Posterior cingulate gyrus (tissue), 11 donors: ENCODE data around the gene CIAPIN1.

Experiments
- DNase-seq, 10 donors: peaks; one replicate each; pipeline versions ENCODE4 v3.0.0 to v3.0.0-alpha.2; 2020 to 2021; ENCODE audit warnings: mixed read lengths in 3 of 10
- intact Hi-C: fragments of 100-400 bp; cut with DNase I; formaldehyde crosslinking; loops from one replicate; pipeline ENCODE4 v1.15.1; 2023

CIAPIN1 gene

DNA sequence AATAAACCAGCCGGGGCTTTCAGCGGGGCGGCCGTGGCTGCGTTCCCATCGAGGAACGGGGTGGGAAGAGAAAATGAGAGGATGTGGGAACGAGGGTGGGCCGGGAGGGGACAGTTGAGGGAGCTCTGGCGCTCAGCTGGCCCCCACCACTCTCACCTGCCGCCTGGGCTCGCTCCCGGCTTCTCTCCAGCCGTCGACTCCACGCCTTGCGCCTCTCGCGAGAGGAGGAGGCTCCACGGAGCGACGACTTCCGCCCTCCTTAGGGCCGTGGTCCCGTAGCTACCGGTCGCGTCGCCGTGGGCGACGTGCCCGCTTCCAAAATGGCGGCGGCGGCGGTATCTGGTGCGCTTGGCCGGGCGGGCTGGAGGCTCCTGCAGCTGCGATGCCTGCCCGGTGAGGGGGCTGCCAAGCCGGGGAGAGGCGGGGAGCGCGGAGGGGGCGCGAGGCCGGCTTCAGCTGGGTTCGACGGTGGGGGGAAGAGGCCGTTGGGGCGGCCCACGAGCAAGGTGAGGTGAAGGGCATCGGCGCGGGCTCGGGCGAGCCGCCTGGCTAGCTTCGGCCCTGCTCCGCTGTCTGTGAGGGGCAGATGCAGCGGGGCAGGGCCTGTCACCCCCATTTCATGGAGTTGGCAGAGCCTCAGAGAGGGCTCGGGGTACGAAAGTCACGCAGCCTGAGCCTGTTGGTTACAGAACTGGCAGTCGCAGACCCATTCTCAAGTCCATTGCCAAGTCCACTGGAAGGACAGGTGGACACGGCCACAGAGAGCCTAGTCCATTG, at the start of gene CIAPIN1, which contains the start of gene COQ9:
CIAPIN1 (minus strand) TSS at position 200 of the 777 bp plus-strand sequence. CDS start 6,457 bp downstream, outside the sequence.
COQ9 (plus strand) TSS at position 294 of the 777 bp plus-strand sequence; CDS start at position 321, 27 bp downstream.
- intact Hi-C loops, result no loop called here
- peak; percentile 82 to 99 (median 89) for DNase-seq

DNA sequence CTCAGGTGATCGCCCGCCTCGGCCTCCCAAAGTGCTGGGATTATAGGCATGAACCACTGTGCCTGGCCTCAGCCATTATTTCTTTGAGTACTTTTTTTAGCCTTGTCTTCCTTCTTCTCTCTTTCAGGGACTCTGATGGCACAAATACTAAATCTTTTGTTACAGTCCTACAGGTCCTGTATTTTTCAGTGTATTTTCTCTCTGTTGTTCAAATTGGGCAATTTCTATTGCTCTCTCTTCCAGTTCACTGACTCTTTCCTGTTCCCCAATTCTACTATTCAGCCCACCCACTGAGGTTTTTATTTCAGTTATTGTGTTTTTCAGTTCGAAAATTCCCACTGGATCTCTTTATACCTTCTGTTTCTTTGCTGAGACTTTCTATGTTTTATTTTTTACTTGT, 46.6 kb upstream of the CIAPIN1 start:
- DNase-seq, result no peak

DNA sequence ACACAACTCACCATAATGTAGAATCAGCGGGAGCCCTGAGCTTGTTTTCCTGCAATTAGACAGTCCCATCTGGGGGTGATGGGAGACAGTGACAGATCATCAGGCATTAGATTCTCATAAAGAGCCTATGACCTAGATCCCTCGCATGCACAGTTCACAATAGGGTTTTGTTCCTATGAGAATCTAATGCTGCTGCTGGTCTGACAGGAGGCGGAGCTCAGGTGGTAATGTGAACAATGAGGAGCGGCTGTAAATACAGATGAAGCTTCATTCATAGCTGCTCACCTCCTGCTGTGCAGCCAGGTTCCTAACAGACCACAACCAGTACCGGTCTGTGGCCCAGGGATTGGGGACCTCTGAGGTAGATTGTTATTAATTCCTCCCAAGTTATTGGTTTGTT, 42.0 kb upstream of the CIAPIN1 start:
- intact Hi-C loops, result no loop called here
- DNase-seq, result peak in 2 of 10 donors; percentile 31 to 38

More for the DNA sequence above, 46.6 kb upstream of the CIAPIN1 start:
- intact Hi-C loops, result no loop called here

DNA sequence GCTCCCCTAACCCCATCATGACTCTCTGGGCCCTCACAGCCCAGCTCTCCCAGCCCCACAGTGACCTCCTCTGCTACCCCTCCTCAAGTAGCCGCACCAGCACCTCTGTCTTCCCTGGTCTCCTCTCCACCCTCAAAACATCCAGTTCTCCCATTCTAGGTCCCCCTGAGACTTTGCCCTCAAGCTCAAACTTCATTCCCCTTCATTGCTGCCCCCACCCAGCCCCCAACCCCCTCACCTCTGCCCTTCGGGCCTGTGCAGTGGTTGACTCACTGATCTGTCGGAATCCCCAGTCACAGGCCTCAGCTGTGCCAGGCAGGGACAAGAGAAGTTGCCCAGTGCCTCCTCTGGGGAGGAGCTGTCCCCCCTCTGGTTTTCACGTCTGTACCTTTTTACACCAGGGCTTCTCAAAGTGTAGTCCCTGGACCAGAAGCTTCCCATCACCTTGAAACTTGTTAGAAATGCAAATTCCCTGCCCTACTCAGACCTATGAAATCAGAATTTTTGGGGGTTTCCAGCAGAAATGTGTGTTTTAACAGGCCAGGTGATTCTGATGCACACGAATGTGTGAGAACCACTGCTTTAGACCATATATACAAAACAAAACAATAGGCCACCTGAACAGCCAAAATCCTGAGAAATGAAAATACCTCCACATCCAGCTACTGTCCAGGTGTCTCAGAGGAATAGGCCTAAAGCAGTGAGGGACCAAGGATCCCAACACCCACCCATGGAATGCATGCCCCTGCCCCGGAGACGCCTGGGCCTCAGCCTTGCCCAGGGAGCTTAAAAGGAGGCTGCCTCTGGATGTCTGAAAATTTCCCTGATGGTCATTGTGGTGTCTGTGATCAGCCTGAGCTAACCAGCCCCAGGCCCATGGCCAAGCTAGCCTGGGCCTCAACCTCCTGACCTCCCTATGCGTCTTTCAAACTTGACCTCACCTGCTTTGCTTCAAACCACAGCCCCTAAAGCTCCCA, 40.0 kb upstream of the CIAPIN1 start:
- intact Hi-C loops, result no loop called here
- peak in 2 of 10 donors; percentile 46 to 73 for DNase-seq

DNA sequence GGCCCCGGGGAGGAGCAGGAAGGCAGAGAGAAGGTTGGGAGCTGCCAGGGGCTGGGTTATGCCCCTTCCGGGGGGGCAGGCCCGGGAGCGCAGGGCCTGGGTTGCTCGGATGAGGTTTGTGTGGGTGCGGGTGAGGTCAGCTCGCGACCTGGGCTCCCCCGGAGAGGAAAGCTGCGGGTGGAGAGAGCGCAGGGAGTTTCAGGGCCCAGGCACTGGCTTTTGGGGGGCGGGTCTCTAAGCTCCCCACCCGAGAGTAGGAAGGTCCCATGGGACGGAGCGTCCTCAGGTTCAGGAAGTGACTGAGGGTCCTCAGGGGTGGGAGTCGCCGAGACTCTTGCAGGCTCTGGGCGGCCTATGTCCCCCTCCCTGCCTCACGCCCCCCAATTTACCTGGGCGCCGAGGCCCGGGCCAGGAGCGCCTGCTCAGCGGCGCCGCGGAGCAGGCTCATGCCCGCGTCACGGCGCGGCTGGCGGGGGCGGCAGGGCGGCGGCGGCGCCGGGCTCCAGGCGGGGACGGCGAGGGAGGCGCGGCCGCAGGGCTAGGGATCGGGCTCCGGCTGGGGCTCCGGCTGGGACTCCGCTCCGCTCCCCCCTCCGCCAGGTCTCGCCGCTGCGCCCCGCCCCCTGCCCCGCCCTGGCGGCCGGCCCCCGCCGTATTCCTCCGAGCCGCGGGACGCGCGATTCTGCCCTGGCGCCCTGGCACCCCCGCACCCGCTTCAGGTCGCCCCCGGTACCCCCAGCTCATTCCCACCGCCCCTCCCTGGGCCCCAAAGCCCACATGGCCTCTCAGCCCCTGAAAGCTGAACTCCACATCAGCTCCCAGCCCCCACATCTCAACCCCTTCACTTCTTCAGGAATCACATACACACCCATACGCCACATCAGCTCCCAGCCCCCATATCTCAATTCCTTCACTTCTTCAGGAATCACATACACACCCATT, 39.0 kb upstream of the CIAPIN1 start, which contains the start of gene DOK4:
DOK4 (minus strand) TSS at position 578 of the 942 bp plus-strand sequence. CDS start 6,986 bp downstream, outside the sequence.
- intact Hi-C loops, result no loop called here
- peak; percentile 64 to 96 (median 79) for DNase-seq

DNA sequence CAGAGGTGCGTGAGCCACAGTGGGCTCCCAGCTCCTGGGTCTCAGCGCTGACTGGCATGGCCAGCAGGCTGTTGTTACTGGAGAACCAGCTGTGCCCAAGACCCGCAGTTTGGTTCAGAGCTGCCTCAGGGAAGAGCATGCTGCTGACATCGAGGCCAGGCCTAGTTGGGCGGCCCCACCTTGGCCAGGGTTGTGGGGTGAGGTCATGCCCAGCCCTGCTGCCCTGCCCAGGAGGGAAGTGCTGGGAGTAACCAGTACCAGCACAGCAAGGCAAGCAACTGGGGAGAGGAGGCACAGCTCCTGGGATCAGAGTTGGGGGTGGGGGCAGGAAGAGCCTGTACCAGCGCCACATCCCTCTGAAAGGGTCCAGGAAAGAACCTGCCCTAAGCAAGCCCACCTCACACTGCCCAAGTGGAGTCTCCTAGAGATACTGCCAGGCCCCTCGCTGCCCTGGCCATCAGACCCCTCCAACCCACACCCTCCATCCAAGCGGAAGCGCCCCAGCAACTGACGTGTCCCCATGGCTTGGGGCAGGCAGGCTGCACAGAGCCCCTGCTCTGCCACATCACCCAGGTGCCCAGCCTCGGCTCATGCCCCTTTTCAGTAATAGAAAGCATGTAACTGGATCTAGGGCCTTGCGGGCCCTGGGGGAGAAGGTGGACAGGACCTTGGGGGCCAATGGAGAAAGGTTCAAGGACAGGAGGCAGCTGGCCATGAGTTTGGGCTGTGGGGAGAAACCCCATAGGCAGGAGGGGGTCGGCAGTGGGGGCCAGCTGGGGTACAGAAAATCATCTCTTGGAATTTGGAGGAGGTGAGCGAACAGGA, 38.1 kb upstream of the CIAPIN1 start:
- DNase-seq, result peak in 1 of 10 donors; percentile 83
- intact Hi-C loops, result no loop called here

DNA sequence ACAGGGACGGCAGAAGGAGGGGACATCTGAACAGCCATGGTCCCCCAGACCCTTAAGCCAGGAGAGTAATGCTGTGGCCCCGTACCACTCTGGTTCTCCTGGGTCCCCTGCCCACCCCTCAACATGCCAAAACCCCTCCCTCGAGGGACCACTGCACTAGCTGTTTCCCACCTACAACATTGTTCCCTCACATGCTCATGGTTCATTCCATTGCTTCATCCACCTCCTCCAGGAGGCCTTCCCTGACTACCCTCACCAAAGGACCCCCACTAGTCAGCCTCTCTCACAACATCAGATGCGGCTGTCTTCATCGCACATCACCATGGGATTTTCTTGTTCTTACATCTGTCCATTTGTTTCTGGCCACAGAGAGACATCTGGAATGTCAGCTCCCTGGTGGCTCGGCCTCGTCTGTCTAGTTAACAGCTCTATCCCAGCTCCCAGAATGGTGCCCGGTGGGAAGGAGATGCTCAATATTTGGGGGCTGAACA, 37.4 kb upstream of the CIAPIN1 start:
- intact Hi-C loops, result no loop called here
- peak in 1 of 10 donors; percentile 17 for DNase-seq

DNA sequence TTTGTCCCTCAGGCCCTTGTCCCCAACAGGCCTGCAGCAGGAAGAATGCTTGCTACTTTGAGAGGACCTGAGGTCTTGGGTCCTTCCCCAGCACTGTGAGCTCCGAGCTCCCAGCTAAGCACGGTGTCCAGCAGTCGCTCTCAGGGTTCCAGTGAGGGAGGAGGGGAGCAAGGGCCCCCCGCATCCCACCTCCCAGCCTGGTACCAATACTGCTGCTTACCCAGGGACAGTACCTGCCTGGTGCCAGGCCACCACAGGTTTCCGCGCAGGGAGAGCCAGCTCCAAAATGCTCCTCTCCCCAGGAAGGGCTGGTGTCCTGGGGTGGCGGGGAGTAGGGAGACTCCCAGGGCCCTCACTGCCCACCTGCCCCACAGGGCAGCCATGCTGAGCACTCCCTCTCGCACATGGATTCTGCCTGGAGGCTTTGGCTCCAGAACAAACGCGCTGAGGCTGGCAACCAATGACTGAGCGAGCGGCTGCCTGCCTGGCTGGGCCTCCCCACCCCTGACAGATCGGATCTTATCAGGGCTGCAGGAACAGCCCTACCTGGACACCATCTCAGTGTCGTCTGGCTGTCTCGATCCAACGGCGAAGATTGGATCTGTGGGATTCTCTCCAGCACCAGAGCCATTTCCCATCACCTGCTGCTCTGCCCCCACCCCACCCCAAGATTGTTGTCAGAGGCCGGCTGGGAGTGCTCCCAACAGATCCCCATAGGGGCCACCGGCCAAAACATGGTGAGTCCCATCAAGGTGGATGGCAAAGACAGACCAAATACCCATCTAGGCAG, 36.7 kb upstream of the CIAPIN1 start:
- DNase-seq, result peak in 2 of 10 donors; percentile 27 to 82
- intact Hi-C loops, result no loop called here

DNA sequence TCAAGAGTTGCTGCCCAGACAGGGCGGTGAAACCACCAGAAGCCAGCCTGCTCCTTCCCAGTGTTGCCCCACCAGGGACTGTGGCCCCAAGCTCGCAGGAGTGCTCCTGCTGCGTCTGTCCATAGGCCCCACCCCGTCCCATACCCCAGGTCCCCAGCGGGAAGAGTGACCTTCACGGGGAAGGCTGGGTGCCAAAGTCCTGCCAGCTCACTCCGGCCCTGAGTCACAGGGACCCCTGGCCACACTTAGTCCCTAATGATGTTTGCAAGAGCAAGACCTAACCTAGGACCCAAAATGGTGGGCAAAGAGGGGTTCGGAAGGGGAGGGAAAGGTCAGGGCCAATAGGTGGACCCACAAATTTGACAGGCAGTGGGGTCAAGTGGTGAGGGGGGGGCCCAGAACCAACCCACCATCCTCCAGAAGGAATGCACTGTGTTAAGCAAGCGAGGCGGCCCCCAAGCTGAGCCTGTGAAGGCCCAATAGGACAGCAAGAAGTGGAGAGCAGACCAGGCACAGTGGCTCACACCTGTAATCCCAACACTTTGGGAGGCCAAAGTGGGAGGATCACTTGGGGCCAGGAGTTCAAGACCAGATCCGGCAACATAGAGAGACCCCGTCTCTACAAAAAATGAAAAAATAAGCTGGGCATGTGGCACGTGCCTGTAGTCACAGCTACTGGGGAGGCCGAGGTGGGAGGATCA, 35.8 kb upstream of the CIAPIN1 start:
- intact Hi-C loops, result no loop called here
- DNase-seq, result peak in 1 of 10 donors; percentile 49

DNA sequence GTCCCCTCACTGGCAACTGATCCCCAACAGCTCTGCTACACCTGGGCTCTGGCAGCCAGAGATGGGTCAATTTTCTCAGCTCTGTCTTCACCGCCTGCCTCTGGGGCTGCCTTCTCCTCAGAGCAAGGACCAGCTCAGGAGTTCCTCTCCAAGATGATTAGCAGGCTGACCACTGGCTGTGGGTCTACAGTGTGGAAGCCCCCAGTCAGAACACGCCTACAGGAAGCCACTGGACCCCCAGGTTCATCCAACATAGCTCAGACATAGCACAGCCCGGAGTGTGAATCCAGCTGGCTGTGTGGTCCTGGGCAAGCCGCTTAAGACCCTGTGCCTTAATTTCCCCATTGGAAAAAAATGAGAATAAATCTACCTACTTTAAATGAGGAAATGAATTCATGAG, 34.2 kb upstream of the CIAPIN1 start:
- intact Hi-C loops, result no loop called here
- DNase-seq, result no peak

DNA sequence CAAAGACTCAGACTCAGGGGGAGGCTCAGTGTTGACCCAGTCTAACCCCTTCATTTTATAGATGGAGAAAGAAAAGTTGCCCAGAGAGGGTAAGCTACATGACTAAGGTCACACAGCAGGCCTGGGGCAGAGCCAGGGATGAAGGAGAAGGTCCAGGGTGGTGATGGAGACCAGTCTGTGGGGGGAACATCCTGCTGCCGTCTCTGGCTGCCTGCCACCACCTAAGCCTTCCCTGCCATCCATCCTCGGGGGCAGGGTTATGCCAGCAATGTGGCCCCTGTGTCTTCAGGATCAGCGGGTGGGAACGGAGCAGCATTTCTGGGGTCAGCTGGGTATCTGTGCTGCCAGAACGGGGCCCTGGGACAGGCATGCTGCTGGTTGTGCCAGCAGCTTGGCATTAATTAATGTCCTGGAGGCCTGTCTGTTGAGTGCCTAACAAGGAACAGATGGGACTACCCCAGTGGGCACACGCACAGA, 33.6 kb upstream of the CIAPIN1 start:
- peak in 1 of 10 donors; percentile 74 for DNase-seq
- intact Hi-C loops, result no loop called here

DNA sequence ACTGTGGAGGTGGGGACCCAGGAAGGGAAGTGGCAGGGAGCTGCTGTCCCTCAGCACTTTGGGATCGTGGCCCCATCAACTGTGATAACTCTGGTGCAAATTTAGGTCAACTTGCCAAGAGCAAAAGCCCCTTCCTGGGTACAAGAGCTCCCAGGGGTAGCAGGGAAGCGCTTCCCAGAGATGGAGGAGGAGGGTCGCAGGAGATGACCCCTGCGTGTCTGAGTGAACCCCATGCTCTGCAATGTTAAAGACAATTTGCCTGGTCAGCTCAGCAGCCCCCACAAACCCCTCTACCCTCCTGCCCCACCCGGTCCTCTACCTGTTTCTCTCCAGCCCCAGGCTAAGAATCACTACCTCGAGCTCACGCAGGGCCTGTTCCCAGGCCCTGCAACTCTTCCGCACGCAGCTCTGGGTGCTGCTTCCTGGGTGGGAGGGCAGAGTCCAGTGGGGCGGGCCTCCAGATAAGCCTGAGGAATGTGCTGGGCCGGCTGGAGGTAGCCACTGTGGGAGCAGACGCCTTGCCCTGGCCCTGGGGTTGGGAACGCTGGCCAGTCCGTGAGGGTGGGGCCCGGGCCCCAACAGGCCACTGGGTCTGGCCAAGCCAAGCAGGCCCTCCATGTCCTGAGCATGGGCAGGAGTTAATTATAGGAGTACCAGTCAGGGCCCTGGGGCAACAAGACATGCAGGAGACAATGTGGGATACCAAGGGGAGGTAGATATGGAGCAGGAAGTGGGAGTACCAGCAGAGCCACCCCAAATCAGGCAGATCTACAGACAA, 33.0 kb upstream of the CIAPIN1 start:
- intact Hi-C loops, result no loop called here
- DNase-seq, result peak in 1 of 10 donors; percentile 81

DNA sequence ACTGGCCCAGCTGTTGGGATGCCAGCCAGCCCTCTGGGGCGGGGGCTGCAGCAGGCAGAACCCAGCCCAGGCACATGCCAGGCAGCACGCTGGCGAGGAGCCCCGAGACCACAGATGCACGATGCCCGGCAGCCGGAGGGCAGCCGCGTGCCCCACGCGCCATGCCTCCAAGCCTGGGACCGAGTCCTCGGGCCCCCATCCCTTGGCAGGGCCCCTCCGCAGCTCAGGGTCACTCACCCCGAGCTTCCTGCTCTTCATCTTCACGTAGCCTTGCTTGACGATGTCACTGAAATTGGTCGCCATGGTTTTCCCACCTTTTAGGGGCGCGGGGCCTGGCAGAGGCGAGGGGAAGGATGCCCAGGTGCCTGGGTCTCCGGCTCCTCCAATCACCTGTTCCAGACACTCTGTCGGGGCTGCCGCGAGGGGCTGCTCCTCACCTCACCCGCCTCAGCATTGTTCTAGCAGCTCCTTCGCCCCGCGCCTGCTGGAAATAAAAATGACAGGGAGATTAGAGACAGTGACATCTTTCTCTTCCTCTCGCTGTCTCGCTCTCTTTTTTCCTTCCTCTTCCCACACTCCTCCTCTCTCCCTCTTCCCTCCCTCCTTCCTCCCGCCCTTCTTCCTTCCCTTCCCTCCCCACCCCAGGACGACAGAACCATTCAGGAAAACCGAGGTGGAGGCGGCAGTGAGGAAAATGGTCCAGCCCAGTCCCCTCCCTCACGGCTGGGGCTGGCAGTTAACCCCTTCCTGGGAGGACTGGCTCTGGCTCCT, 32.2 kb upstream of the CIAPIN1 start:
- intact Hi-C loops, result no loop called here
- peak in 8 of 10 donors; percentile 42 to 94 (median 61) for DNase-seq

DNA sequence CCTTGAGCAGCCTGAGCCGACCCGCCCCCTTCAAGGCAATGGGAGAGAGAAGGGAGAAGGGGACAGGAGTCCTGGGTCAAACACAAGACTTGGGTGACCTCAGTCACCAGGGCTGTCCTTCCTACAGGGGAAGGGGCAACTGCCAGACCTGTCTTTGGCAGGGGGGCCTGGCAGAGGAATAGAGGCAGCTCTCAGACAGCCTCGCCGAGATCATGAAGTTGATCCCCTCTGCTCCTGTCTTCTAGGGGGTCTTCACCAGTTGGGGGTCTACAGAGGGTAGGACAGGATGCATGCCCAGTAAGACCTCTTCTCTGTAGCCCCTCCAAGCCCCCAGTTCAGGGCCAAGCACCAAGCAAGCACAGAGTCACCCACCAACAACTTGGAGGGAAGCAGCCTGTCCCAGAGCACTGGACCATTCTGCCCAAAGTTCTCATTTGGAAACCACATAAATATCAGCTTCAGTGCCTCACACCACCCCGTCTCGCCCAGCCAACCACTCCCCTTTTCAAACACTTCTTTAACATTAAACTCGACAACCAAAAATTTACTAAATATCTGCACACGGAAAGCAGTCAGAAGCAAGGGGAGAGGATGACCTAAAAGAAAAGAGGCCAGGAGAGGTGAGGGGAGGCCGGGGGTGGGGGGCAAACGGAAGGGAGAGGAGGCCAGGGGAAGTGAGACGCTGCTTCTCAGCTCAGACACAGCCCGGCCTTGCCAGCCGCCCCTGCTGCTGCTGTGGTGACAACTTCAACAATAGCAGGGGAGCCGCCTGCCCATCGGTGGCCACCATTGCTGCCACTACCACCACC, 31.4 kb upstream of the CIAPIN1 start:
- no peak for DNase-seq
- intact Hi-C loops, result no loop called here
